ENCODE data around the gene MYO1C. TPM values are rescaled to one million over a fixed set of nuclear protein-coding genes. Genes with fewer than 3 reads are reported as not detected.
"Not testable (repeated sequence)": the region's sequence is repeated elsewhere in the genome, so short reads cannot be mapped to it uniquely, and the experiment has no call there.

Gene MYO1C
- total RNA-seq, 1 experiment from 2014 or later, result 55.9 TPM

GRCh38 chr17:1462164-1463112, 30.0 kb downstream of the MYO1C start:
- no peak for DNase-seq (ENCODE audit: low read depth)

DNA sequence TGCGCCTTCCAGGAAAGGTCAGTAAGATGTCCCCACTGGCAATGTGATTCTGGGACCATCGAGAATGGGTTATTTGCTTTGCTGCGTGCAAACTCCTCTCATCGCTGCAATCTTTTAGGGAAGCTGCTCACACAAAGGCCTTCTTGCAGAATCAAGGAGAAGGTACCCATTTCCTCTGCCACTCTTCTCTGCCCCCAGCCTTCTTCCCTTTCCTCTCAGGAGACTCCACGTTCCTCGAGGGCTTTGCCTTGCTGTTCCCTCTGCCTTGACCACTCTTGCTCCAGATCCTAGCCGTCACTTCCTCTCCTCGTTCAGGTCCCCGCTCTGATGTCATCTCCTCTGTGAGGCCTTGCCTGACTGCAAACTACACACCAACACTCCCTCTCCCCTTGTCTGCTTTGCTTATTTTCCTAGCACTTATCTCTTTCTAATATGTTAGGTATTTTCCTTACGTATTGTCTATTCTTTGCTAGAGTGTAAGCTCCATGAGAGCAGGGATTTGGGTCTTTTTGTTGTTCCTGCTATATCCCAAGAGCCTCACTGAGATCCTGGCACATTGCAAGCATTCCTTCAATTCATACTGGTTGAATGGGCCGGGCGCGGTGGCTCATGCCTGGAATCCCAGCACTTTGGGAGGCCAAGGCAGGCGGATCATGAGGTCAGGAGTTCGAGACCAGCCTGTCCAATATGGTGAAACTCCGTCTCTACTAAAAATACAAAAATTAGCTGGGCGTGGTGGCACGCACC, 31.1 kb downstream of the MYO1C start:
- no peak for DNase-seq (ENCODE audit: low read depth)

DNA sequence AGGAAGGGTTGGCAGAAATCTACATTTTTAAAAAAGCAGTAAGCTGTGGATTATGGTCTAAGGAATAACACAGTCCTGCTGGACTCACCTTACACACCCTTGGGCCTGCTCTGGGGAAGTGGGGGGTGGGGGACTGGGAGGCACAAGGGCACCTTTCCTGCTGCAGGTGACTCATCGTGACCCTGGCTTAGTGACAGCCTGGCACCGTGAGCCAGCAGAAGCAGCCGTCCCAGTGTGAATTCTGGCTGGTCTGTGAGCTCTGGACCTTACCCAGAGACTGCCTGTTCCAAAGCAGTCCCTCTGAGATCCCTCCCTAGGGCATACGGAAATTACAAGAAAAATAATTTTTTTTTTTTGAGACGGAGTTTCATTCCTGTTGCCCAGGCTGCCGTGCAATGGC, 32.3 kb downstream of the MYO1C start:
- peak; percentile 70 for DNase-seq (ENCODE audit: low read depth)

DNA sequence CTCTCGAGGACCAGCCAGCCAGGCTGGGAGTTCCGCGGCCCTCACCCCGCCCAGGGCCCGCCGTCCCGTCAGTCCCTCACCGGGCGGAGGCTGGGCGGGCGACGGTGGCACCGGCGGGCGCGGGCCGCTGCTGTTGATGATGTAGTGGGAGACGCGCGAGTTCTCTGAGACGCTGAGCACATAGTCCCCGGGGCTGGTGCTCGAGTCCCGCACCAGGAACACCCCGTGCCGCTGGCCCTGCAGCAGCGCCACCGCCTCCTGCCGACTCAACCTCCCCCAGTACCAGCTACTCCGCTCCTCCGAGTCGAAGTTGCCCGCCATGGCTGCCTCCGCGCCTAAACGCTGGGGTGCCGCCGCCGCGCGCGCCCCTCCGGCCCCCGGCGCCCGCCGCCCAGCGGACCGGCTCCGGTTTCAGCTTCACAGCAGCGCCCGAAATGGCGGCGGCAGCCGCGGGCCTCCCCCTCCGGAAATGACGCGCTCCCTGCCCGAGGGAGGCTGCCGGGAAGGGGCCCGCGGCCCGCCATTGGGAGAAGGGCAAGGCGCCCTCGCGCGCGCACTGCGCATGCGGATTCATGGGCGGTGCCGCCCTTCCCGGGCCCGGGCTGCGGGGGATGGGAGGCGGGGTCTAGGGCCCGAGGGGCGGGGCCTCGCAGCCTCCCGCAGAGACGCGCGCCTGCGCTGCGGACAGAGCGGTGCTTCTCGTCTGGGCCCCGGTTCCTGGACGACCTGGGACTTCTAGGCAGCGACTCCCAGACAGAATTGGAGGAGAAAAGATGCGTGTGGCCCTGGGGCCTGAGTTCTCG, 36.5 kb downstream of the MYO1C start, which contains the start of gene CRK:
Gene CRK, minus strand, starts transcription at position 436 of the 803 bp plus-strand sequence. Its CDS starts 115 bp downstream, at position 321.
- peak; percentile 99 for DNase-seq (ENCODE audit: low read depth)

- DNase-seq (ENCODE audit: low read depth), result peak; percentile 82
Measured at GRCh38 chr17:1455291-1455796, 37.1 kb downstream of the MYO1C start.

DNA sequence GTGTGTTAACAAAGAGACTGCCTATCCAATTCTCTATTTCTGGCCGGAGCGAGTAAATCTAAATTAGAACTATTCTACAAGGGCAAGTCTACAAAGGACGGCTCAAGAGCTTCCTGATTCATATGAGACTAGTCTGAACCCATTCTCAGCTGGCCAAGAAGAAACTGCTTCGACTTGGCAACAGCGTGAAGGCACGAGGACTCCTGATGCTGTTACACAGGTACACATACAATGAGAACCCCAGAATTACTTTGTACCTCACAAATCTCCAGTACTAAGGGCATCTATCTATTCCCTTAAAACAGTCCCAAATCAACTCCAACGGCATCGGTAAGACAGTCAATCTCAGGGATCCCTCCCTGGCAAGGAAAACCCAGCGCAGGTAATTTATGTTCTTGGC, 37.9 kb downstream of the MYO1C start:
- no peak for DNase-seq (ENCODE audit: low read depth)

DNA sequence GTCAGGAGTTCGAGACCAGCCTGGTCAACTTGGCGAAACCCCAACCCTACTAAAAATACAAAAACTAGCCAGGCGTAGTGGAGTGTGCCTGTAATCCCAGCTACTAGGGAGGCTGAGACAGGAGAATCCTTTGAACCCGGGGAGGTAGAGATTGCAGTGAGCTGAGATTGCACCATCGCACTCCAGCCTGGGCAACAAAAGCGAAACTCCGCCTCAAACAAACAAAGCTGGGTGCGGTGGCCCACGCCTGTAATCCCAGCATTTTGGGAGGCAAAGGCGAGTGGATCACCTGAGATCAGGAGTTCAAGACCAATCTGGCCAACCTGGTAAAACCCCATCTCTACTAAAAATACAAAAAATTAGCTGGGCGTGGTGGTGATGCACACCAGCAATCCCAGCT, 38.8 kb downstream of the MYO1C start:
- not testable (repeated sequence) for DNase-seq (ENCODE audit: low read depth)

DNA sequence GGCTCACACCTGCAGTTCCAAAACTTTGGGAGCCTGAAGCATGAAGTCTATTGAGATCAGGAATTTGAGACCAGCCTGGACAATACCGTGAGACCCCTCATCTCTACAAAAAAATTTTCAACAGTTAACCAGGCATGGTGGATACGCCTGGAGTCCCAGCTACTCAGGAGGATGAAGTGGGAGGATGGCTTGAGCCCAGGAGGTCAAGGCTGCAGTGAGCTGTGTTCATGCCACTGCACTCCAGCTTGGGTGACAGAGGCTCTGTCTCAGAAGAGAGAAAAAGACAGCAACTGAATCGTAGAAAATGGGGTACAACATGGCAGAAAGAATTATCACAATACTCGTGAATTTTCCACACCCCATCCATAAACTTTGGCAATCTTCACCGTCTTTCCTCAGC, 39.6 kb downstream of the MYO1C start:
- no peak for DNase-seq (ENCODE audit: low read depth)

DNA sequence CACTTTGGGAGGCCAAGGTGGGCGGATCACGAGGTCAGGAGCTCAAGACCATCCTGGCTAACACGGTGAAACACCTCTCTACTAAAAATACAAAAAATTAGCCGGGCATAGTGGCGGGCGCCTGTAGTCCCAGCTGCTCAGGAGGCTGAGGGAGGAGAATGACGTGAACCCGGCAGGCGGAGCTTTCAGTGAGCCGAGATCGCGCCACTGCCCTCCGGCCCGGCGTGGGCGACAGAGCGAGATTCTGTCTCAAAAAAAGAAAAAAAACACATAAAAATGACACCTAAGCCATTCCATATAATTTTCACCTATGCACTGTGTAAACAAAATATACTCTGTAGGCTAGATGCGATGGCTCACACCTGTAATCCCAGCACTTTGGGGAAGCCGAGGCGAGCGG, 42.2 kb downstream of the MYO1C start:
- not testable (repeated sequence) for DNase-seq (ENCODE audit: low read depth)

- DNase-seq (ENCODE audit: low read depth), result no peak
Measured at GRCh38 chr17:1449412-1449967, 43.0 kb downstream of the MYO1C start.

DNA sequence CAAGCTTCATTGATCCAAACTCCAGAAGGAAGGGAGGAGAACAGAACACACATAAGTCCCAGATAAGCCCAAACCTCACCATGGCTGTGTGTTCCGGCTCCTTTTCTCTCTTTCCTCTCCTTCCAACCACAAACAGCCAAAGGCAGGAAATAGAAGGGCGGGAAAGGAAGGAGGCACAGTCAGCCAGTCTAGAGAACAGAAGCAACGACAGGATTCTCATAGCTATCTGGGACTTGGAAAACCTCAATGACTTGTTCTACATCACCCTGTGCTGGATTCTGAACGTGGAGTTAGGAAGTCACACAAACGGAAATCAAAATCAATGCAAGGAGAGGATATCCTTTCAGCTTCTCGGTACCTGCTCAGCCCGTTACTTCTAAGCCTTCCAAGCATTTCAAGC, 45.4 kb downstream of the MYO1C start:
- no peak for DNase-seq (ENCODE audit: low read depth)

DNA sequence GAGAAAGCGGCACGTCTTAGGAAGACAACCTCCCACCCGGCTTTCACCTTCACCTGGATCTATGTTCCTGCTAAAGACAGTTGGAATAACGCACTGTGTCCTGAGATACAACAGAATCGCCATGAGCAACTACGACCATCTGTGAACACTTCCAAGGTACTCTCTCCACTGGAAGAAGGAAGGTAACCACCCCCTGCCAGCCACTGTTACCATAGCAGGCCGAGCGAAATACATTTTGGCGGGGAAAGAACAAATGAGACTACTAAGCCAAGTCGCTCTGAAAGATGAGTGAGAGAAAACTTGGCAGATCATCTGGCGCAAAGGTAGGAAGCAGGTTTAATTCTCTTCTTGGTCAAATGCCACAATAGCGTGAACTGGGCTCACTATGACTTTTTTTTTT, 46.3 kb downstream of the MYO1C start:
- no peak for DNase-seq (ENCODE audit: low read depth)

DNA sequence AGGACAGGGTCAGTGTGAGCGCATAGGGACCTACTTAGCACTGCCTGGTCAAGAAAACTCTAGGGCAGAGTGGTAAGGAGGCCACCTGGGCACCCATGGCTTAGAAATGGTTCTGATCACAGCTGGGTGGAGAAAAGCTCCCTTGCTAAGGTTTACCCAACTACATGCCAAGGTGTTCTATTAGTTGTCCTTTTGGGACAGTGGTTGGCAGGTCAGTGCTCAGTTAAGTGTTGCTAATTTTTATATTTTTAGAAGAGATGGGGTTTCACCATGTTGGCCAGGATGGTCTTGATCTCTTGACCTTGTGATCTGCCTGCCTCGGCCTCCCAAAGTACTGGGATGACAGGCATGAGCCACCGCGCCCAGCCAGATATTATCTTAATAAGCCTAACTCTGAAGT, 46.8 kb downstream of the MYO1C start:
- DNase-seq (ENCODE audit: low read depth), result not testable (repeated sequence)

DNA sequence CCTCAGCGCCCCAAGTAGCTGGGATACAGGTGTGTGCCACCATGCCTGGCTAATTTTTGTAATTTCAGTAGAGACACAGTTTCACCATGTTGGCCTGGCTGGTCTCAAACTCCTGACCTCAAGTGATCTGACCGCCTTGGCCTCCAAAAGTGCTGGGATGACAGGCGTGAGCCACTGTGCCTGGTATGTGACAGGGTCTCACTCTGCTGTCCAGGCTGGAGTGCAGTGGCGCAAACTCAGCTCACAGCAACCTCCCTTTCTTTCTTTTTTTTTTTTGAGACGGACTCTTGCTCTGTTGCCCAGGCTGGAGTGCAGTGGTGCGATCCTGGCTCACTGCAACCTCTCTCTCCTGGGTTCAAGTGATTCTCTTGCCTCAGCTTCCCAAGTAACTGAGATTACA, 49.8 kb downstream of the MYO1C start:
- not testable (repeated sequence) for DNase-seq (ENCODE audit: low read depth)

DNA sequence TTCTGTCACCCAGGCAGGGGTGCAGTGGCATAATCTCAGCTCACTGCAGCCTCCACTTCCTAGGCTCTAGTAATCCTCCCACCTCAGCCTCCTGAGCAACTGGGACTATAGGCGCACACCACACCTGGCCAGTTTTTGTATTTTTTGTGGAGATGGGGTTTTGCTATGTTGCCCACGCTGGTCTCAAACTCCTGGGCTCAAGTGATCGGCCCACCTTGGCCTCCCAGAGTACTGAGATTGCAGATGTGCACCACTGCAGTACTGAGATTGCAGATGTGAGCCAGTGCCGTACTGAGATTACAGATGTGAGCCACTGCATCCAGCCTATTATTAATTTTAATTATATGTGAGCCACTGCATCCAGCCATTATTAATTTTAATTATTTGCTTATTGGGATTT, 50.3 kb downstream of the MYO1C start:
- DNase-seq (ENCODE audit: low read depth), result no peak

DNA sequence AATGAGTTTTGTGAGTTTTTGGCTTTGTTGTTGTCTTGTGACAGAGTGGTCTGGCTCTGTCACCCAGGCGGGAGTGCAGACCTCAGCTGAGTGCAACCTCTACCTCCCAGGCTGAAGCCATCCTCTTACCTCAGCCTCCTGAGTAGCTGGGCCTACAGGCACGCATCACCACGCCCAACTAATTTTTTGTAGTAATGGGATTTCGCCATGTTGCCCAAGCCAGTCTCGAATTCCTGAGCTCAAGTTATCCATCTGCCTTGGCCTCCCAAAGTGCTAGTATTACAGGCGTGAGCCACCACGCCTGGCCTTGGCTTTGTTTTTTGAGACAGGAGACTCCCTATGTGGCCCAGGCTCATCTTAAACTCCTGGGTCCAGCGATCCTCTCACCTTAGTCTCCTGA, 51.6 kb downstream of the MYO1C start:
- no peak for DNase-seq (ENCODE audit: low read depth)

- peak; percentile 29 for DNase-seq (ENCODE audit: low read depth)
Measured at GRCh38 chr17:1438593-1439083, 53.8 kb downstream of the MYO1C start.

DNA sequence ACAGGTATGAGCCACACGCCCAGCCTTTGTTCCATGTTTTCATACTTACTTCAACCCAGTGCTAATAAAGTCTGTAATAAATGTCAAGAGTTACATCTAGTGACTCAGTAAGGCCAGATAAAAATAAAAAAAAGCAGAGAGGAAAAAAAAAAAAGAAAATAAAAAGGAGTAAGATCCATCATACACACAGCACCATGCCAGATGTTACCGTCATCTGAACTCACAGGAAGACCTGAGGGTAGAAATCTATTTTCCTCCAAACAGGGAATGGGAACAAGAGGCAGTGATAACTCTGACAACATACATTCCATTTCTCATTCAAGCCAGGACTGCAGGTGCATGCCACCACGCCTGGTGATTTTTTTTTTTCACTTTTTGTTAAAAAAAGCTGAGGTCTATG, 57.2 kb downstream of the MYO1C start:
- no peak for DNase-seq (ENCODE audit: low read depth)

DNA sequence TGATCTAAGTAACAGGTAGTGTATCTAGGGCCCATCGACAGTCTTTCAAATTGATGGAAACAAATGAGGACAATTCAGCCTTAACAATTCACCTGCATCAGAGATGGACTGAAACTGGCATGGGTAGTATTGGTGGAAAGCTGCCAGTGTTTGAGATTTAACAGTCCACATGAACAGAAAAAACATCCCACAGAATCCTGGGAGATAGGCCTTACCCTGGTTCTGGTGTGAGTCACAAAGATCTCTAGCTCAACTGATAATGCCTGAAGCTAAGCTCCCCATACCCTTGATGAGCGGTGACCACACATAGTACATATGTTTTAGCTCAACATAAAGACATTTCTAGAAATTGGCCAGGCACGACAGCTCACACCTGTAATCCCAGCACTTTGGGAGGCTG, 58.3 kb downstream of the MYO1C start:
- no peak for DNase-seq (ENCODE audit: low read depth)

DNA sequence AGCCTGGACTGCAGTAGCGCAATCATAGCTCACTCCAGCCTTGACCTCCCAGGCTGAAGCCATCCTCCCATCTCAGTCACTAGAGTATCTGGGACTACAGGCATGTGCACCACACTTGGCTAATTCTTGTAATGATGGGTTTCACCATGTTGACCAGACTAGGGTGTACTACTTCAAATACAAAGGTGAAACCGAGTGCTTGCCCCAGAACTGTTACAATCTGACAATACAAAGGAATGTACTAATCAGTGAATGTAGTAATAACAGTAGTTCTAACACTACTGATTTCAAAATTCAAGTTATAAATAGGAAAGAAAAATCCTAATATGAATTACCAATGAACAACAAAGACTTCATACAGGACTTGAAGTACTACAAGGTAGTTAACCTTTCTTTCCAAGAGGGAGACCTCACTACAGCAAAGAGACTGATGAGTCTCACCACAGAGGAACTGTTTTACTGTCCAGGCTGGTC, 60.8 kb downstream of the MYO1C start:
- DNase-seq (ENCODE audit: low read depth), result no peak
